ENCODE measurements around the gene DNASE1L3.

DNA sequence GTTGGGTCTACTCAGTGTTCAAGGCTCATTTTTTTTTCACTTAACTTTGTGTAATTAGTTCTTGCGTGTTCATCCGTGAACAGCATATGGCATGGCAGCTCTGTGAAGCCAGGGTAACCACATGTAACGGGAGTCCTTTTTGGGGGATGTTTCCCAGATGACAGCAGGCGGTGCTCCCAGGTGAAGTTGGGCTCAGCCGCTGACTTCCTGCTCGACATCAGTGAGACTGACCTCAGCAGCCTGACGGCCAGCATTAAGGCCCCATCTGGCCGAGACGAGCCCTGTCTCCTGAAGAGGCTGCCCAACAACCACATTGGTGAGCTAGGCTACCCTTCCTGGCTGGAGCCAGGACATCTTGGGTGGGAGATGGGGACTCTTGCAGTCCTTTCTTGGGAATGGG, 62.7 kb downstream of the DNASE1L3 start:
- TF ChIP-seq, protein P1, sequence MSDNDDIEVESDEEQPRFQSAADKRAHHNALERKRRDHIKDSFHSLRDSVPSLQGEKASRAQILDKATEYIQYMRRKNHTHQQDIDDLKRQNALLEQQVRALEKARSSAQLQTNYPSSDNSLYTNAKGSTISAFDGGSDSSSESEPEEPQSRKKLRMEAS (IDR thresholded peaks at IDR 0.05): no peak
- no peak for TF ChIP-seq EZH2 (IDR thresholded peaks at IDR 0.05; ENCODE audit: low read depth, low read length, severe bottlenecking)
- TF ChIP-seq, protein P2, sequence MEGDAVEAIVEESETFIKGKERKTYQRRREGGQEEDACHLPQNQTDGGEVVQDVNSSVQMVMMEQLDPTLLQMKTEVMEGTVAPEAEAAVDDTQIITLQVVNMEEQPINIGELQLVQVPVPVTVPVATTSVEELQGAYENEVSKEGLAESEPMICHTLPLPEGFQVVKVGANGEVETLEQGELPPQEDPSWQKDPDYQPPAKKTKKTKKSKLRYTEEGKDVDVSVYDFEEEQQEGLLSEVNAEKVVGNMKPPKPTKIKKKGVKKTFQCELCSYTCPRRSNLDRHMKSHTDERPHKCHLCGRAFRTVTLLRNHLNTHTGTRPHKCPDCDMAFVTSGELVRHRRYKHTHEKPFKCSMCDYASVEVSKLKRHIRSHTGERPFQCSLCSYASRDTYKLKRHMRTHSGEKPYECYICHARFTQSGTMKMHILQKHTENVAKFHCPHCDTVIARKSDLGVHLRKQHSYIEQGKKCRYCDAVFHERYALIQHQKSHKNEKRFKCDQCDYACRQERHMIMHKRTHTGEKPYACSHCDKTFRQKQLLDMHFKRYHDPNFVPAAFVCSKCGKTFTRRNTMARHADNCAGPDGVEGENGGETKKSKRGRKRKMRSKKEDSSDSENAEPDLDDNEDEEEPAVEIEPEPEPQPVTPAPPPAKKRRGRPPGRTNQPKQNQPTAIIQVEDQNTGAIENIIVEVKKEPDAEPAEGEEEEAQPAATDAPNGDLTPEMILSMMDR (IDR thresholded peaks at IDR 0.05; ENCODE audit: control extremely low read depth in 1 of 3, insufficient read depth in 1 of 3, low read depth in 1 of 3, low read length in 3 of 3): no peak
- no peak for TF ChIP-seq EP300 (IDR thresholded peaks at IDR 0.05; ENCODE audit: borderline replicate concordance in 1 of 2, low read depth in 2 of 2, low read length in 2 of 2)
- no peak for TF ChIP-seq ASH2L (IDR thresholded peaks at IDR 0.05; ENCODE audit: low read length)
- TF ChIP-seq, protein P3, sequence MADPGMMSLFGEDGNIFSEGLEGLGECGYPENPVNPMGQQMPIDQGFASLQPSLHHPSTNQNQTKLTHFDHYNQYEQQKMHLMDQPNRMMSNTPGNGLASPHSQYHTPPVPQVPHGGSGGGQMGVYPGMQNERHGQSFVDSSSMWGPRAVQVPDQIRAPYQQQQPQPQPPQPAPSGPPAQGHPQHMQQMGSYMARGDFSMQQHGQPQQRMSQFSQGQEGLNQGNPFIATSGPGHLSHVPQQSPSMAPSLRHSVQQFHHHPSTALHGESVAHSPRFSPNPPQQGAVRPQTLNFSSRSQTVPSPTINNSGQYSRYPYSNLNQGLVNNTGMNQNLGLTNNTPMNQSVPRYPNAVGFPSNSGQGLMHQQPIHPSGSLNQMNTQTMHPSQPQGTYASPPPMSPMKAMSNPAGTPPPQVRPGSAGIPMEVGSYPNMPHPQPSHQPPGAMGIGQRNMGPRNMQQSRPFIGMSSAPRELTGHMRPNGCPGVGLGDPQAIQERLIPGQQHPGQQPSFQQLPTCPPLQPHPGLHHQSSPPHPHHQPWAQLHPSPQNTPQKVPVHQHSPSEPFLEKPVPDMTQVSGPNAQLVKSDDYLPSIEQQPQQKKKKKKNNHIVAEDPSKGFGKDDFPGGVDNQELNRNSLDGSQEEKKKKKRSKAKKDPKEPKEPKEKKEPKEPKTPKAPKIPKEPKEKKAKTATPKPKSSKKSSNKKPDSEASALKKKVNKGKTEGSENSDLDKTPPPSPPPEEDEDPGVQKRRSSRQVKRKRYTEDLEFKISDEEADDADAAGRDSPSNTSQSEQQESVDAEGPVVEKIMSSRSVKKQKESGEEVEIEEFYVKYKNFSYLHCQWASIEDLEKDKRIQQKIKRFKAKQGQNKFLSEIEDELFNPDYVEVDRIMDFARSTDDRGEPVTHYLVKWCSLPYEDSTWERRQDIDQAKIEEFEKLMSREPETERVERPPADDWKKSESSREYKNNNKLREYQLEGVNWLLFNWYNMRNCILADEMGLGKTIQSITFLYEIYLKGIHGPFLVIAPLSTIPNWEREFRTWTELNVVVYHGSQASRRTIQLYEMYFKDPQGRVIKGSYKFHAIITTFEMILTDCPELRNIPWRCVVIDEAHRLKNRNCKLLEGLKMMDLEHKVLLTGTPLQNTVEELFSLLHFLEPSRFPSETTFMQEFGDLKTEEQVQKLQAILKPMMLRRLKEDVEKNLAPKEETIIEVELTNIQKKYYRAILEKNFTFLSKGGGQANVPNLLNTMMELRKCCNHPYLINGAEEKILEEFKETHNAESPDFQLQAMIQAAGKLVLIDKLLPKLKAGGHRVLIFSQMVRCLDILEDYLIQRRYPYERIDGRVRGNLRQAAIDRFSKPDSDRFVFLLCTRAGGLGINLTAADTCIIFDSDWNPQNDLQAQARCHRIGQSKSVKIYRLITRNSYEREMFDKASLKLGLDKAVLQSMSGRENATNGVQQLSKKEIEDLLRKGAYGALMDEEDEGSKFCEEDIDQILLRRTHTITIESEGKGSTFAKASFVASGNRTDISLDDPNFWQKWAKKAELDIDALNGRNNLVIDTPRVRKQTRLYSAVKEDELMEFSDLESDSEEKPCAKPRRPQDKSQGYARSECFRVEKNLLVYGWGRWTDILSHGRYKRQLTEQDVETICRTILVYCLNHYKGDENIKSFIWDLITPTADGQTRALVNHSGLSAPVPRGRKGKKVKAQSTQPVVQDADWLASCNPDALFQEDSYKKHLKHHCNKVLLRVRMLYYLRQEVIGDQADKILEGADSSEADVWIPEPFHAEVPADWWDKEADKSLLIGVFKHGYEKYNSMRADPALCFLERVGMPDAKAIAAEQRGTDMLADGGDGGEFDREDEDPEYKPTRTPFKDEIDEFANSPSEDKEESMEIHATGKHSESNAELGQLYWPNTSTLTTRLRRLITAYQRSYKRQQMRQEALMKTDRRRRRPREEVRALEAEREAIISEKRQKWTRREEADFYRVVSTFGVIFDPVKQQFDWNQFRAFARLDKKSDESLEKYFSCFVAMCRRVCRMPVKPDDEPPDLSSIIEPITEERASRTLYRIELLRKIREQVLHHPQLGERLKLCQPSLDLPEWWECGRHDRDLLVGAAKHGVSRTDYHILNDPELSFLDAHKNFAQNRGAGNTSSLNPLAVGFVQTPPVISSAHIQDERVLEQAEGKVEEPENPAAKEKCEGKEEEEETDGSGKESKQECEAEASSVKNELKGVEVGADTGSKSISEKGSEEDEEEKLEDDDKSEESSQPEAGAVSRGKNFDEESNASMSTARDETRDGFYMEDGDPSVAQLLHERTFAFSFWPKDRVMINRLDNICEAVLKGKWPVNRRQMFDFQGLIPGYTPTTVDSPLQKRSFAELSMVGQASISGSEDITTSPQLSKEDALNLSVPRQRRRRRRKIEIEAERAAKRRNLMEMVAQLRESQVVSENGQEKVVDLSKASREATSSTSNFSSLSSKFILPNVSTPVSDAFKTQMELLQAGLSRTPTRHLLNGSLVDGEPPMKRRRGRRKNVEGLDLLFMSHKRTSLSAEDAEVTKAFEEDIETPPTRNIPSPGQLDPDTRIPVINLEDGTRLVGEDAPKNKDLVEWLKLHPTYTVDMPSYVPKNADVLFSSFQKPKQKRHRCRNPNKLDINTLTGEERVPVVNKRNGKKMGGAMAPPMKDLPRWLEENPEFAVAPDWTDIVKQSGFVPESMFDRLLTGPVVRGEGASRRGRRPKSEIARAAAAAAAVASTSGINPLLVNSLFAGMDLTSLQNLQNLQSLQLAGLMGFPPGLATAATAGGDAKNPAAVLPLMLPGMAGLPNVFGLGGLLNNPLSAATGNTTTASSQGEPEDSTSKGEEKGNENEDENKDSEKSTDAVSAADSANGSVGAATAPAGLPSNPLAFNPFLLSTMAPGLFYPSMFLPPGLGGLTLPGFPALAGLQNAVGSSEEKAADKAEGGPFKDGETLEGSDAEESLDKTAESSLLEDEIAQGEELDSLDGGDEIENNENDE (IDR thresholded peaks at IDR 0.05; ENCODE audit: insufficient replicate concordance, low read length): no peak
- no peak for TF ChIP-seq POLR2A (IDR thresholded peaks at IDR 0.05; ENCODE audit: control extremely low read depth in 1 of 2, low read depth in 2 of 2, low read length in 2 of 2)

All from H1 (cell line).